Liver (tissue), 3 donors: Measurements from ENCODE around the gene NTM.

ENCODE experiments used
- CTCF ChIP-seq: fragments of 150-350 bp; IDR thresholded peaks from 2 replicates; pipeline ENCODE4 v1.5.1; 2017; ENCODE audit warnings: improper control_type of control experiment, low read depth, low read length; ENCODE audit not compliant: missing input control
- EGR1 ChIP-seq, 2 donors: IDR thresholded peaks; 2 replicates each; pipeline ENCODE4 v1.6.1; 2016 to 2018; ENCODE audit warnings: antibody characterized with exemption in 2 of 2, low read depth in 2 of 2
- FOXA1 ChIP-seq: IDR thresholded peaks from 2 replicates; pipeline ENCODE4 v1.6.1; 2016; ENCODE audit warnings: antibody characterized with exemption
- GABPA ChIP-seq, 2 donors: IDR thresholded peaks in 1 of 2; conservative IDR thresholded peaks in 1 of 2; 2 replicates each; pipeline ENCODE4 v1.6.1; 2016; ENCODE audit warnings: antibody characterized with exemption in 2 of 2, mild to moderate bottlenecking in 1 of 2, moderate library complexity in 1 of 2
- JUND ChIP-seq, 2 donors: IDR thresholded peaks; 2 replicates each; pipeline ENCODE4 v1.6.1; 2016; ENCODE audit warnings: antibody characterized with exemption in 2 of 2
- MAX ChIP-seq: IDR thresholded peaks from 2 replicates; pipeline ENCODE4 v1.6.1; 2016; ENCODE audit warnings: antibody characterized with exemption
- NR2F2 ChIP-seq: IDR thresholded peaks from 2 replicates; pipeline ENCODE4 v1.6.1; 2016; ENCODE audit warnings: antibody characterized with exemption
- RAD21 ChIP-seq, 2 donors: IDR thresholded peaks; 2 replicates each; pipeline ENCODE4 v1.6.1; 2016; ENCODE audit warnings: antibody characterized with exemption in 2 of 2, mild to moderate bottlenecking in 2 of 2
- REST ChIP-seq: IDR thresholded peaks from 2 replicates; pipeline ENCODE4 v1.6.1; 2016; ENCODE audit warnings: antibody characterized with exemption, mild to moderate bottlenecking
- RXRA ChIP-seq, 2 donors: IDR thresholded peaks; 2 replicates each; pipeline ENCODE4 v1.6.1; 2017 to 2018; ENCODE audit warnings: antibody characterized with exemption in 2 of 2, mild to moderate bottlenecking in 1 of 2
- SP1 ChIP-seq: IDR thresholded peaks from 2 replicates; pipeline ENCODE4 v1.6.1; 2018; ENCODE audit warnings: antibody characterized with exemption, mild to moderate bottlenecking
- TAF1 ChIP-seq: conservative IDR thresholded peaks from 2 replicates; pipeline ENCODE4 v1.6.1; 2016; ENCODE audit warnings: antibody characterized with exemption, mild to moderate bottlenecking
- YY1 ChIP-seq: IDR thresholded peaks from 2 replicates; pipeline ENCODE4 v1.6.1; 2016; ENCODE audit warnings: antibody characterized with exemption, mild to moderate bottlenecking
- ZBTB33 ChIP-seq: IDR thresholded peaks from 2 replicates; pipeline ENCODE4 v1.6.1; 2016; ENCODE audit warnings: antibody characterized with exemption
- donor health status: healthy.
- donor health status: healthy.

GRCh38 chr11:131584785-131585592 lies 214.6 kb downstream of the NTM start:
- TF ChIP-seq CTCF (no peak), RAD21 (IDR thresholded peaks at IDR 0.05) (no peak), REST (no peak), EGR1 (IDR thresholded peaks at IDR 0.05; ENCODE audit: low read depth in 2 of 2) (no peak), JUND (IDR thresholded peaks at IDR 0.05) (no peak), TAF1 (no peak), SP1 (no peak), NR2F2 (no peak), YY1 (no peak), FOXA1 (no peak), ZBTB33 (no peak), MAX (no peak), GABPA (IDR thresholded peaks at IDR 0.05 in 1 of 2, conservative IDR thresholded peaks at IDR 0.05 in 1 of 2) (no peak), RXRA (IDR thresholded peaks at IDR 0.05) (no peak)
